NCI-H187 (cell line): ENCODE measurements around the gene DDHD1.
"Not testable (repeated sequence)": the region's sequence is repeated elsewhere in the genome, so short reads cannot be mapped to it uniquely, and the experiment has no call there.

Experiments used
- DNase-seq, 2 experiments: peaks; one replicate each; lab custom pipeline; 2025; lab: John Stamatoyannopoulos, UW

DDHD1 gene

GRCh38 chr14:53152887-53153701 is at the start of gene DDHD1:
TSS of gene DDHD1 (minus strand) at chr14:53153323. CDS start at chr14:53153098, 225 bp downstream.
- peak; percentile 77 to 84 for DNase-seq

- no peak for DNase-seq
Measured at GRCh38 chr14:53195949-53196348, 42.8 kb upstream of the DDHD1 start.

- no peak for DNase-seq
Measured at GRCh38 chr14:53193193-53193592, 40.1 kb upstream of the DDHD1 start.

GRCh38 chr14:53192052-53192760 is 39.1 kb upstream of the DDHD1 start:
- no peak for DNase-seq

- no peak for DNase-seq
Measured at GRCh38 chr14:53190938-53191337, 37.8 kb upstream of the DDHD1 start.

- DNase-seq, result no peak
Measured at GRCh38 chr14:53187921-53188463, 34.9 kb upstream of the DDHD1 start.

- DNase-seq, result no peak
Measured at GRCh38 chr14:53186532-53186931, 33.4 kb upstream of the DDHD1 start.

- no peak for DNase-seq
Measured at GRCh38 chr14:53183611-53184010, 30.5 kb upstream of the DDHD1 start.

GRCh38 chr14:53183056-53183455 is 29.9 kb upstream of the DDHD1 start:
- DNase-seq, result no peak

- DNase-seq, result not testable (repeated sequence)
Measured at GRCh38 chr14:53181463-53182081, 28.4 kb upstream of the DDHD1 start.

DNA sequence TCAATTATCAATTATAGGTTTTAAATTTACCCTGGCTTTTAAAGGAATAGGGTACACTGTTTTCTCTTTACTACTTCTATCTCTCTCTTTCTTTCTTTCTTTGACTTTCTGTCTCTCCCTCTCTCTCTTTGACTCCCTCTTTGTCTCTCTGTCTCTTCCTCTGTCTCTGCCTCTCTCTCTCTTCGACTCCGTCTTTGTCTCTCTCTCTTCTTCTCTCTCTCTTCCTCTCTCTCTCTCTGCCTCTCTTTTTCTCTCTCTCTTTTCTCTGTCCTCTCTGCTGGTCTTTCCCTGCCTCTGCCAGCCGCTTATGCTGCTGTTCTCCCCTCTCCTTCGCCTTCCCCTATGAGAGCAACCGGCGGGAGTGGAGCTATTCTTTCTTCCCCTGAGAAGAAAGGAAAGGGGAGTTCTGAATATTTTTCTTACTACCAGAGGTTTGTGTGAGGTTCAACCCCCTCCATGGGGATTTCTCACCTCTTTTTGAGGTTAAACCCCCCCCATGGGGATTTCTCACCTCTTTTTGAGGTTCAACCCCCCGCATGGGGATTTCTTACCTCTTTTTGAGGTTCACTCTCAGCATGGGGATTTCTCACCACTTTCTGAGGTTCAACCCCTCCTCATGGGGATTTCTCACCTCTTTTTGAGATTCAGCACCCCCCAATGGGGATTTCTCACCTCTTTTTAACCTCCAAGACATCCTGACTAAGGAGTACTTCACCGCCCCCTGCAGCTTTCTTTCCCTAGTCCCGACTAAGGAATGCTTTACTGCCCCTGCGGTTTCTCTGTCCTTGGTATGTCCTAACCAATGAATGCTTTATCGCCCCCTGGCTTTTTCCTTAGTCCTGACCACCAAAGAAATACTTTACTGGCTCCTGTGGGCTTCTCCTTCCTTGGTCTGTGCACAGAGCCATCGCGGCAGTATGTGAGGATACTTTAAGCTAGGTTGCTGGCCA is 27.4 kb upstream of the DDHD1 start:
- no peak for DNase-seq

DNA sequence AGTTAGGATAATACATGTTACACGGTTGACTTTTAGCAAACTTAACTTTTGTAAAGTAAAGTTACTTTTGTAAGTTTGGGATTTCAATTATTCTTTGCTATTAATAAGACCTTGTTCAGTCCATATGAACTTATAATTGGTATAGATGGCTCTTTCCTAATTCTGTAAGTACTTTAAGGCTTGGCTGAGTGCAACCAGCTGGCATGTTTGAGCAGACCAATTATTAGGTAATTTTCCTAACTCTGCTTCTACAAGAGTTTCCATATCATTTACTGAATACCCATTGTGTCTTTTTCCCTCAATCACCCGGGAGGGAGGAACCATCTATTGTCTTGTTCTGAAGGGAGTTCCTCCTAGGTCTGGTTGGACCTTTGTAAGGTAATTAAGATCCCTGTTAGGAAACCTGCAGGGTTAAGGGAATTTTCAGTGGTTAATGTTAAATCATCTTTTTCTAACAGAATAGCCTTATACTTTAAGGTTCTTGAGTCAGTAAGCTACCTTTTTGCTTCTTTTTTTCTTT is 26.4 kb upstream of the DDHD1 start:
- not testable (repeated sequence) for DNase-seq

DNA sequence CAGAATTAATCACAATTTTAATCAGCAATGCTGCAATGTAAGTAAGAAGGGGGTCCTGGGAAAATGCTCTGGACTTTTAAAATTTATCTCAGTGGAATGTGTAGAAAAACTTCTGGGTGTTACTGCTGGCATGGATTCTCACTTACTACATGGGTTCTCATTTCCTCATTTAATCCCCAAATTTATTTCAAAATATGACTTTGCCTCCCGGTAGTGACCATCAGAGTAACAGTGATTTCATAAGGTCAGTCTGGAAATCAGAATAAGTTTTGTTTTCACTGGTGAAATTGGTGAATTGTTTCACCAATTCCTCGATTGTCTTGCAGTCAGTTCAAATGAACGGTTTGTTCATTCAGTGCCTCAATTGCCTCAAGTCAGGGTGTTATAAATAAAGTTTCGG is 22.3 kb upstream of the DDHD1 start:
- no peak for DNase-seq

- DNase-seq, result no peak
Measured at GRCh38 chr14:53174918-53175317, 21.8 kb upstream of the DDHD1 start.

DNA sequence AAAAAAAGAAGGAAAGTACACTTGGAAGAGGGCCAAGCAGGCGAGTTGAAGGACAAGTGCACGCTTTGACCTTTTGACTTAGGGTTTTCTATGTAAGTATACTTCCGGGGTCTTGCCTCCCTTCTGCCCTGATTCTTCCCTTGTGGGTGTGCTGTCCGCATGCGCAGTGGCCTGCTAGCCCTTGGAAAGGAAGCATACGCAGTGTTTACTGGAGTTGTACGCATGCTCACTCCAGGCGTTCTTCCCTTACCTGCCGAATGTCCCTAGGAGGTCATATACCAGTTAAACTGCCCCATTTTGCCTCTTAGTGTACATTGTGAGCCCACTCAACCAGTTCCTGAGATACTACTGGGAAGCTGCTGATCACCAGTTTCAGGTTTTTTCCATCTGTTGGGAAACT is 15.7 kb upstream of the DDHD1 start:
- DNase-seq, result no peak

DNA sequence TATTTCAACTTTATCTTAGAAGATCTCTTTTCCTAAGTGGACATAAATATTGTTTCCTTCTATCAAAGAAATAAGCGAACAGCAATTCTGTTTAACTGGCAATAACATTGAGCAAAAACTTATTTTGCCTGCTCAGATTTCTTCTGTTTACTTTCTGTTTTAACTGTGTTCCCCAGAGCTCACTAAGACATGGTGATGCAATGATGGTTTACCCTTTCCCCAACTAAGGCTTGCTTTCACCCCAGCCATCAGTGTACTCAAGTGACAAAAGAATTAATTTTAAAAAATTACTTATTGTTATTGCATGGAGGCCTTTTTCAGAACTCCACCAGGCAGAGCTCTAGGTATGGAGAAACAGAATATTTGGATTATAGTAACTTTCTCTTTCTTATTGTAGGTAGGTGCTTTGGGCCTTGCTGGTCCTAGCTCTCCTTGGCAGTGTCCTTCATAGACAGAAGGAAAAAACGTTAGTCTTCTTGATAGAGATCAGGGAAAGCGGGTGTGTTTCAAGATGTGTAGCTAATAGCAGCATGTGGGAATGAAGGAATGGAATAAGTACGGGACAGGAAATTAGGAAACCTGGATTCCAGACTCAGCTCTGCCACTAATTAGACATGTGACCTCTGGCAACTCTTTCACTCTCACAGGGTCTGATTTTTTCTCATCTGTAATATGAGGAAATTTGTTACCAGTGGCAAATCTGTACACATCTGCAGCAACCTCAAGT is 14.6 kb upstream of the DDHD1 start:
- DNase-seq, result no peak

GRCh38 chr14:53161758-53162435 is 8.8 kb upstream of the DDHD1 start:
- DNase-seq, result no peak

- DNase-seq, result peak in 1 of 2 experiments; percentile 63
Measured at GRCh38 chr14:53156238-53156637, 3.1 kb upstream of the DDHD1 start.

DNA sequence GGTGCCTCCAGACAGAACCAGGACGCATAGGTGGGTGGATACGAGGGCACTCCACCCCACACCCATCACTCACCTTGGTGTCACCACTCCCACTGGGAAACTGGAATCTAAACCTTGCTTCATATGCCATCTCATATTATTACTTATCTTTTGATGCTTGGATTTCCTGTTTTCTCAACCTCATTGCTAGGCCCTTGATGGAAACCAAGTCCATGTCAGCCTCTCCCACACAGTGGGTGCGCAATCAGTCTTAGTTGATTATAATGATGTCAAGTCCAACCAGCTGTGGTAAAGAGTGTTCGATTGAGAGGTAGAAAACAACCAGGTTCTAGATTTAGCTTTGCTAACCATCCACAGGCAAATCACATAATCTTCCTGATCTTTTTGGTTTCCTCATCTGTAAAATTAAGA is 584 bp upstream of the DDHD1 start:
- DNase-seq, result no peak
